NAMALWA (cell line): ENCODE data around the gene PDX1.

Experiments used
- DNase-seq: peaks from one replicate; pipeline ENCODE4 v3.0.0-alpha.2; 2015; ENCODE audit warnings: low spot score

PDX1 gene

DNA sequence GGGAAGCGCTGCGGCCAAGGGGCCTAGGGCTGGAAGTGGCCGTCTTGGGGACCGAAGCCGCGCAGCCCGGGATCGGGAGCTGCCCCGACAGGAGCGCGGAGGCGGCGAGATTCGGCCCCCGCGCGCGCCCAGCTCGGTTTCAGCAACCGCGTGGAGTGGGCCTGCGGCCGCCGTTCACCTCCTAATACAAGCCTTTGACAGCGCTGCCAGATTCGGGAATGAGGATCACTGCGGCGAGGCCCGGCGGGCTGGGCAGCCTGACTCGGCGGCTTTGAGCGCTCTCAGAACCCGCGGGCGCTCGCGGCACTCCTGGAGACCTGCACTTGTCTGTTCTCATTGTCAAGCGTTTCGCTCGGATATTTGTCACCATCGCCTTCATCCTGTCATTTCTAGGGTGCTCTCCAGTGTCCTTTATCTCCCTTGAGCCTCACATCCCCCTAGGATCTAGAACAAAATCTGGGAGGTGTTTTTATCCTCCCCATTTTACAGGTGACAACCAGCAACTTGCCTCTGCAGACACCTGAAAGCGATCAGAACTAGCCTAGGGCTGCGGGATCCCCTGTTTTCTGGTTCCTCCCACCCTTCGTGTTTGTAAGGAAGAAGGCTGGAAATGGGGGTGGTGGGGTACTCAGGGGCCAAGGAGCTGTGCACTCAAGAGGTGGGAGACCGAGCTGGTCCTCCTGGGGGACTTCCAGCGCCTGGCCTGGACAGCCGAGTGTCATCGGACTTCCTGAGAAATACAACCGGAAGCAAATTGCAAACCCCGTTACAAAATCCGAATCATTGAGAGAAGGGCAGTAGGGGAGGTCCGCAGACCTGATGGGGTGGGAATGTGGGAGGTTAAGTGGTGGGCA, 50.8 kb downstream of the PDX1 start:
- DNase-seq: no peak

DNA sequence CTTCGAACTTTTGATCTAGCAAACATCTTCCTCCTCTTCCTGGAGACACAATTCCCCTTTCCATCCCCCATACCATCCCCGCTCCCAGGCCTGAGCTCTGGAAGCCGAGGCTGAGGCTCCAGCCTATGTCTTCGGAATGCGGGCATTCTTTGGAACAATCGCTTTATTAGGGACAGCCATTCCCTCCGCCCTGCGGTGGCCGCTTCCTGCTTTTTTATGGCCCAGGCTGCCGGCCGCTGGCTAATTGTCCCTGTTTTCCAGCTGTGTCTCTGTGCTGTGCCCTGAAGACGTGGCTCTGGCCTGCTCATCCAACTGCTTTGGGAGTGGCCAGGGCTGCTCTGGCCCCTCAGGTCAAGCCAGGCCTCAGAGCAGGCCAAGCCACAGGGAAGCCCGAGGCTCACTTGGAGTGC, 51.4 kb downstream of the PDX1 start:
- no peak for DNase-seq

DNA sequence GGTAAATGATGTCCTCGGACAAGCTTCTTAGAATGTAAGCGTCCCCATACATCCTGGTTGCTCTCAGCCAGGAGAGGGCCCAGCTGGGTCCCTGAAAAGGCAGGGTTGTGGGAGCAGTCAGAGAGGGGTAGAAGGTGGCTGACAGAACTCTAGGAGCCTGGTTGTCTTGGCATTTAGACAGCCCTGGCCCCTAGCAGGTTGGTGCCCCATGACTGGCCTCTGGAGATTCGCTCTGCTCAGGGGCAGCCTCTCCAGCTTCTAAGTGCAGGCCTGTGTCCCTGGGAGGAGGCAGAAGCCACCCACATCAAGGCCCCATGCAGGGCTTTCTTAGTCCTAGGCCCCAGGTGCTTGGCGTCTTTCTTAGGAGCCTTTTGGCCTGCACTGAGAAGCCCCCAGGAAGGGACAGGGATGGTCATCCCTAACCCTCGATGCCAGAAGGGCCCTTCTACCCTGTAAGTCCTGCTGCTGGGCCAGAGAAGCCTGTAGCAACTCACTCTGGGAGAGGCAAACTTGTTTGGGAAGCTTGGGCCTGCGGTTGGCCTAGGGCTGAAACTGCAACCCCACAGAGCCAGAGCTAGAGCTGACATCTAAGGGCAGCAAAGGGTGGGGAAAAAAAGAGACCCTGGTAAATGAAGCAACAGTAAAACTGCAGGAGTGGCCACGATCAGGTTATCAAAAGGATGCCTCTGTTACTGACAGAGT, 52.1 kb downstream of the PDX1 start:
- no peak for DNase-seq

DNA sequence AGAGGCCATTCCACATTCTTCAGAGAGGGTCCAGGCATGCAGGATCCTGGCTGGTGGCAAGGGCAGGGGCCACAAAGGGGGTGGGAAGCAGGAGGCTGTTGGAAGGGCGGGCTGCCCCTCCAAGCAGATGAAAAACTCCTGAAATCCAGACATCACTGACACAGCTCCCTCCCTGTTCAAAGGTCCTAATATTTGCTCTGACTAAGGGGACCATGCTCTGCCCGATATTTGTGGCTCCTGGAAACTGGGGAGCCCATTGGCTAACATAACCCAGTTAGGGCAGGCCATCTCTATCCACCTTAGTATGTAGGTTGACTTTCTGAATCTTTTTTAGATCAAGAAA, 52.6 kb downstream of the PDX1 start:
- no peak for DNase-seq

DNA sequence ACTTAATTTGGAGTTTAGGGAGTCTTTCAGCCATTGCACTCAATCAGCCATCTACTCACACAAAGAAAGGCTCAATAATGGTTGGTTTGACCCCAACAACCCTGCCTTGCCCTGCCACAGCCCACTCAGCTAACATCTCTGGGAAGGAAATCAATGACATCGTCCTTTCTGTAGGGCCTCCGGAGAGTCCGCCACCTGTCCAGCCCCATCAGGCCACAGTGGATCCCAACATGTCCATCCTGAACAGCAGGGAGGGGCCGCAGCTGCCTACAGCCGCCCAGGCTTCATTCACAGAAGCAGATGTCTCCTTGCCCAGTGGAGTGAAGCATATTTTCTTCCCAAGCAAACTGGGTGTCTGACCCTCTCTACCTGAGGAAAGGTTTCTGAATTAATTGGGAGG, 53.5 kb downstream of the PDX1 start:
- DNase-seq: no peak

DNA sequence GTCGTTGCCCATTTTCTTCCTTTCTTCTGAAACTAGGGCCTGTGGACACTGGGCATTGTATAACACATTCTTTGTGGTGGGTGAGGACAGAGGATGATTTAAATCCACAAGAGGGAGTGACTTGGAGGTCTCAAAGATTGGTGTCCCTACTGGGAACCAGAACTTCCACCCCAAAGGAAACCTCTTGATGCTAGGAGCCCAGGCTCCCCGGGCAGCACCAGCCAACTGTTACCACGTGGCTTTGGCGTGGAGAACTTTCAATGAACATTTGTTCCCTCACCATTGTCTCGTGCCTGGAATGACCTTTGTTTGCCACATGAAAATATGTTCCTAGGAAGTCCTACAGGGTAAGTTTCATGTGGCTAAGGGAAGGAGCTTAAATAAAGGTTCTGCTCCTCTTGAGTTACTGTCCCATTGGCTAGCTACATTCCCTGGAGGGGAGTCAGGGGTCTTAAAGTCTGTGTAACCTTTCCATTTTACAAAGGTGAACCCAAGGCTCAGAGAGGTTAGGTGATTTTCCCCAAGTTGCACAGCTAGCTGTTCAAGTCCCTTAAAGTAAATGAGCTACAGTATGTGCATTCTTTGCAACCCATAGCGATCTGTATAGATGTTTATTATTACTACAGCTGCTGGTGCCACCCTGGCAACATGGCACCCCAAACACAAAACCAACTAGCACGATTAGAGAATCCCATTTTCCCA, 54.3 kb downstream of the PDX1 start:
- DNase-seq: no peak
